A673 (cell line): Measurements from ENCODE around the gene MAML3.

Experiments used
- CTCF ChIP-seq: fragments of 300-800, 200-600 bp; sonication (generic); conservative IDR thresholded peaks from 2 replicates; pipeline ENCODE4 v1.5.1; 2017; ENCODE audit warnings: low read depth, mild to moderate bottlenecking, antibody characterized with exemption, low read length, moderate library complexity, mixed read lengths
- EZH2 ChIP-seq: fragments of 200-600 bp; sonication (generic); IDR thresholded peaks from 2 replicates; pipeline ENCODE4 v1.6.1; 2017; ENCODE audit warnings: borderline replicate concordance, low read depth, mild to moderate bottlenecking, mixed read lengths, antibody characterized with exemption, low read length; ENCODE audit not compliant: poor library complexity, severe bottlenecking

GRCh38 chr4:139808808-139809756, 344.9 kb downstream of the MAML3 start:
- TF ChIP-seq CTCF (no peak), EZH2 (no peak)
